NOMO-1 (cell line): ENCODE data around the gene SCN5A.

Experiments used
- DNase-seq, 2 experiments: peaks; one replicate each; lab custom pipeline; 2025; ENCODE audit not compliant: unreplicated experiment in 2 of 2; lab: John Stamatoyannopoulos, UW

Gene SCN5A

DNA sequence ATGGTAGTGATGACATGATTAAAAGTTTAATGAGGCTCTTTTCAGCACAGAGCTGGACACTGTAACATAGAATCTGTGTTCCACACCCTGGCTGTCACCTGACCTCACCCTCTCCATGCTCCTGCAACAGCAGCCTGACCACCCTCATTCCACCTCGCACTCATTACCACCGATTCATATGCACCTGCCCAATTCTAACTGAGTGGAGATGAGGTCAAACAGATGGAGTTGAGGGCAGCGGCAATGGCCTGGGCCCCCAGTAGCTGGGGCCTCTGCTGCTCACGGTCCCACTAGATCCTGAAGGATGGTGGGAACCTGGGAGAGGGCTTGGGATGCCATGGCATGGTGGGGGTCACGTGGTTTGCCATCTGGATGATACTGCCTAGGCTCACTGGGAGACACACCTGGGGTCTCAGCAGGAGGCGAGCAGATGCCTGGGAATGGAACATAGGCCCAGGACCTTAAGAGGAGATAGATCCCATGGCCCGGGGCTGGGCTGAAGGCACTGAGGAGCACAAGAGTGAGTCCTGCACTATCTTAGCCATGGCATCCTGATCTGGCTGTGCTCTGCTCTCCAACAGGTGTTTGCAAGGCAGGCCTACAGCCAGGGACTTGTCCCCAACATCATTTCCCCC is 1.3 kb downstream of the SCN5A start:
- DNase-seq, result no peak

DNA sequence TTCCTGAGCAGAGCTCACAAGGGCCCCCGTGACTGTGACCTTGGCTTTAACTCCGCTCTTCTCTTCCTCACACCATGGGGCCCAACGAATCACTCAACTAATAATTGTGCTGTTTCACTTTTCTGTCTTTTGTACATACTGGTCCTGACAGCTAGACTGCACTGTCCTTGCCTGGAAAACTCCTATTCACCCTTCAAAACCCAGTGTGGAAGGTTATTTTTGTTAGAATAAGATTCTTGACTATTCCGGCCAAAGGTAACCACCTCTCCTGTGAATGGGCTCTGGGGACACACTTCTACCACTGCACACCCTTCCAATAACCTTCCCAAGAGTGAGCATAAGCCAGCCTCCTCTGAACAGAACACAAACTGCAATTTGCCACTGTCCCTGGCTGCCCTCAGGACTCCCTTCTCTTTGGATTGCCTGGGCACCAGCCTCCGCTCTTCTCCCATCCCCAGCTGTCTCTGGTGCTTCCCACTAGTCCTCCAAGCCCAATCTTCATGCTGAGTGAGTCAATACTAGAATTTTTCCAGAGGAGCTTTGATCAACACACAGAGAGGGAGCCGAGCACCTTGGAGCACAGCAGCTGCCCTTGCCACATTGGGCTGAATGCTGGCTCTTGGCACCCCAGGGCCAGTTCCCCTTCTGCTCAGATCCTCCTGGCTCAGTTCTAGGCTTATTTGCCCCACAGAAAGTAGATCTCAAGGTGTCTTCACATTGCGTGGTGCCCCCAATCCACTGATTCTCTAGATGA is 2.1 kb downstream of the SCN5A start:
- no peak for DNase-seq

- peak; percentile 11 to 49 for DNase-seq
Measured at GRCh38 chr3:38646630-38647029, 2.9 kb downstream of the SCN5A start.

DNA sequence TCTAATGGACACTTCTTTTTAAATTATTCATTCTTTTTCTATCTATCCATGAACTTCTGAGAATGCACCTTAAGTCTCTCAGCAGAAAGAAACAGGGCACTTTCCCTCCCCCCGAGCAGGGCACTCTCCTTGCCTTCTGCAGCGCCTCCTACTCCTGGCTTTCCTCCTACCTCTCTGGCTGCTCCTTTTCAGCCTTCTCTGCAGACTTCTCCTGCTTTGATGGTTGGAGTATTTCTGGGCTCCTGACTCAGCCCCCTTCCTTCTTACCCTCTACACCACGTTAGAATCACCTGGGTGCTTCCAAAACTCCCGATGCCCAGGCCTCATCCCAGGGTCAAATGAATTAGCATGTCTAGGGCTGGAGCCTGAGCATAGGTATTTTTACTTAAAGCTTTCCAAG is 3.4 kb downstream of the SCN5A start:
- no peak for DNase-seq

- DNase-seq, result no peak
Measured at GRCh38 chr3:38645601-38646000, 3.9 kb downstream of the SCN5A start.

GRCh38 chr3:38645076-38645475 is 4.4 kb downstream of the SCN5A start:
- DNase-seq, result no peak

- no peak for DNase-seq
Measured at GRCh38 chr3:38644662-38645053, 4.8 kb downstream of the SCN5A start.

DNA sequence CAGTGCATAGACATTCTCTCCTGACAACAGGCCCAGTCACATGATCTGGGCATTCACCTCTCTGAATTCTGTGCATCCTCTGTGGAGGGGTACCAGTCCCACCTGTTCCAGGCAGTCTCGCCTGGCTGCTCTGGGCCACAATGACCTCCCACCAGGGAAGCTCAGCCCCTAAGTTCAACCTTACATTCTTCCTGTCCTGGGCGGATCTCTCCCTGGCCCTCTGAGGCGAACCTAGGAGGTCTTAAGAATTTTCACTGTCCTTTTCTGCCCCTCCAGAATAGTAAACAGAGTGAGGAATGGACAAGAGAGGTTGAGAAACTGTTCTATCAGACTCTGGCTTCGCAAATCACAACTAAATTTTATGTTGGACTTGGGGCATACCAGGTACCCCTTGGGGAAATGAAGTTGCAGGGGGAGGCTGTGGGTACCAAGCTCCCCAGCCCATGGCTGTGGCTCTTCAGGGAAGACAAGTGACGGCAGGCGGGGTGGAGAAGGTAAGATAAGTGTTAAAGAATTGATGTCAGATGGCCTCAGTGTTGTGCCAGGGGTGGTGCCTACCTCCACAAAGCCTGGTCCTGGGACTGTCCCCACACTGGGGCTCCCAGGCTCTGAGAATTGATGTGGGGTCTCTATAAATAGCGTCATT is 5.3 kb downstream of the SCN5A start:
- DNase-seq, result no peak

DNA sequence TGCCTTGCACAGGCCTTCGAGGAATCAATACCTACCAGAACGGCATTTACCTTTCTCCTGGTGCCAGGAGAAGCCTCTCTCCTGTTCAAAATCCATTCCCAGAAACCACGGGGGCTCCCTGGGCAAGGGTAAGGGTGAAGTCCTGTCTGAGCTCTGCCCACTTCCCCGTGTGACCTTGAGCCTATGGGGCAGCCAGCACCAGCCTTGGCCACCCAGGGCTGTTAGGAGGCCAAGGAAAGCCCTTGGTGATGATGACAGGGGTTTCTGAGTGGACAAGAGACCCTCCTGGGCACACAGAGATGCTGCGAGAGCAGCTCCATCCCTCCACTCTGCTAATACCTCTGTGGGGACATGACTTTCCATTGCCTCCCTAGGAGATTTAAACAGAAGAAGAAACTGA is 5.9 kb downstream of the SCN5A start:
- DNase-seq, result no peak

- DNase-seq, result no peak
Measured at GRCh38 chr3:38643090-38643489, 6.4 kb downstream of the SCN5A start.

DNA sequence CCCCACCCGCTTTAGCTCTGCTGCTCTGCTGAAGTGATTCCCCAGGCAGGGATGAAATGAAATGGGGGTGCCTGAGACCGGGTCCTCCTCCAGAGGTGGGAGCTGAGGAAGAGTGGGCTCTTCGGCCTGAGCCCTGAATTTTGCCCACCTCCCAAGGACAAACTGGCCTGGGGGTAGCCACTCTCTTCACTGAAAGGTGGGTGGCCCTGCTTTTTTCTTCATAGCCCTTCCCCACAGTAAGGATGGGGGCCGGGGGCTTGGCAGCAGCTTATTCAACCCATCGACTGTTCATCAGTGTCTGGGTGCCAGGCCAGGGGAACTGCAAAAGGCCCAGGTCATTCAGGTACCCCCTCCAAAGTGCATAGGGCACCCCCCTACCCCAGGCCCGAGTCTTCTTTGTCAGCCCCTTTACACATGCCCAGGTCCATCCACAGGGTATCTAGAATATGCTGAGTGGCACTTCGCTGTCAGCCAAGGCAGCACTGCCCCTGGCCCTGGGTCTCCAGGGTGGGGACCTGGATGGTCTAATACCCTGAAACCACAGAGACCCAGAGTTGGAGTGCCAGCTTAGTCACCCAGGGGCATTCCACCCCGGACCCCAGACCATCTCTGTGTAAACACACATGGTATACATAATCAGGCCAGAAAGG is 7.9 kb downstream of the SCN5A start:
- DNase-seq, result no peak

DNA sequence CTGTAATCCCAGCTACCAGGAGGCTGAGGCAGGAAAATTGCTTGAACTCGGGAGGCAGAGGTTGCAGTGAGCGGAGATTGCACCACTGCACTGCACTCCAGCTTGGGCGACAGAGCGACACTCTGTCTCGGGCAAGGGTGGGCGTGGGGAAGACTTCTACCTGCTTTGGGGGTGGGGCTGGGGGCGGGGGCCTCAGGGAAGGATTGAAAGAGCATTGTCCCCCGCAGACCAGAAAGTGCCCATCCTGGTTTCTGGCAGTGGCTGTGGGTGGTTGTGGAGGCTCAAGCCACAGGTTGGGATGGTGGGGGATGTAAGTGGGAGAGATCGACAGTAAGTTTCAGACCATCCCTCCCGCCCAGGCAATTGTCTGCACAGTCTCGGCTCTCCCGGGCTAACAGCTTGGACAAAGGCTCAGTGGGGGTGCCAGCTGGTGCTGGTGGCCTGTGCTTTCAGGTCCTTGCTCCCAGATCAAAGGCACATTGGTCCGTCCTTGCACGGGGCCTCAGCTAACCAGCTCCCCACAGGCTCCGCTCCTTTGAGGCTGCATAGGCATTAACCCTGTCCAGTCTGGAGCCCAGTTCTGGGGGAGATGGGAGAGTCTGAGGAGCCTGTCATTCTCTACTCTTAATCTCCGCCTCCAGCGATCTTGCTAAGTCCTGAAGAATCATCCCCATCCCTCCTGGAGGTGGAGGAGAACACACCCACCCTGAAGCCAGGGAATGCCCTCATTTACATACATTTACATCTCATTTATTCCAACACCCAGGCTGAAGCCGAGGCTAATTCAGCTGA is 8.6 kb downstream of the SCN5A start:
- DNase-seq, result no peak

DNA sequence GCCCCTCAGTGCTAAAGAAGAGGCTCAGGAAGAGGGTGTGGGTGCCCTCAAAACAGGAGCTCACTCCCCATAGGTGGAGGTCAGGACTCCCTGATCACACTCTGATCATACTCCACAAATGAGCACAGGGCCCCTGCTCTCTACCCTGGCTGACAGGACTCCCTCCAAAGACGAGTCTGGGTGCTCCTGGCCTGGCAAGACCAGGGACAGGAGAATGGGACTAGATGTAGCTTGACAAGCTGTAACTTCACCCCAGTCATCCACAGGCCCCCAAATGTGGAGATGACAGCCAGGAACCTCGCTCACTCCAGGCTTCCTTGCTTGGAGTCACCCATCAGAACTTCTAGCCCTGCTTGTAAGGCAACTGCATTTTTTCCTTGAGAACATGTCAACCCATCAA is 11.1 kb downstream of the SCN5A start:
- no peak for DNase-seq

DNA sequence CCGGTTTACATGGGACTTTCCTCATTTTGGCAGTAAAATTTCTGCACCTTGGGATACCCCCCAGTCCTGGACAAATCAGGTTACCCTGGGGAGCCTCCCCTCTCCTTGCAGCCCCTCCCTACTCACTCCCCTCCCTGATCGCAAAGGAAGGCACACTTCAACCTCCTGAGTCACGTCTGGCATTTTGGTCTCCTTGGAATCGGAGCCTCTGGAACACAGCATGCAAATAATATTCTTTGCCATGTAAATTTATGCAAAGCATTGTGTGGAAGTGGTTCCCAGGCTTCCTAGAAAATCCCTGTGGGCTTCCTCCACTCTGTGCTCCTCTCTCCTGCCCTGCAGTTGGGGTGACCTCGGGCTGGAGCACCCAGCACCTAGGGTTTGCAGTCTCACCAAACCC is 11.6 kb downstream of the SCN5A start:
- DNase-seq, result no peak

- no peak for DNase-seq
Measured at GRCh38 chr3:38636881-38637280, 12.6 kb downstream of the SCN5A start.

GRCh38 chr3:38636464-38636863 is 13.0 kb downstream of the SCN5A start:
- no peak for DNase-seq

- no peak for DNase-seq
Measured at GRCh38 chr3:38634111-38634510, 15.4 kb downstream of the SCN5A start.

GRCh38 chr3:38632989-38633388 is 16.5 kb downstream of the SCN5A start:
- no peak for DNase-seq

DNA sequence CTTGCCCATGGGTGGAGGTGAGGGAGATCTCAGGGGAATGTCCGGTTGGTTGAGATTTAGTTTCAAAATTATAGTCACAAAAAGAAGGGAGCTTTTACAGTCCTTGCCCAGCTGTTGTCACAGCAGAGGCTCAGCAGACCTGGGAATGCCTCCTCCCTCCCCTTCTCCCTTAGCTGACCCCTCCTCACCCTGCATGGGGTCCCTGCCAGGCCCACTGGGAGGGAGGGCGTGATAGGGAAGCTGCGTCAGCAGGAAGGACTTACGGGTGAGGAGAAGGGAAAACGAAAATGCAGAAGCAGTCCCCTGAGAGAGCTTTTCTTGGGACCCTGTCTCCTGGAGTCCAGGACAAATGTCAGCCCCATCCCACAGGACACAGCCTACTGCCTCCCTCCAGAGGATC is 18.9 kb downstream of the SCN5A start:
- no peak for DNase-seq

- DNase-seq, result no peak
Measured at GRCh38 chr3:38630070-38630469, 19.4 kb downstream of the SCN5A start.

- no peak for DNase-seq
Measured at GRCh38 chr3:38628835-38629234, 20.7 kb downstream of the SCN5A start.
